HEK293 (cell line): ENCODE data around the gene STRA6.

ENCODE experiments used
- GLIS2 ChIP-seq: fragments of 450-650 bp; formaldehyde crosslinking; IDR thresholded peaks from 2 replicates; pipeline ENCODE4 v1.5.1; 2016; ENCODE audit warnings: missing biosample characterization, missing genetic modification characterization
- KLF1 ChIP-seq: fragments of 450-650 bp; formaldehyde crosslinking; IDR thresholded peaks from 2 replicates; pipeline ENCODE4 v1.5.1; 2016; ENCODE audit warnings: missing biosample characterization, missing genetic modification characterization
- KLF16 ChIP-seq: fragments of 450-650 bp; formaldehyde crosslinking; IDR thresholded peaks from 2 replicates; pipeline ENCODE4 v1.5.1; 2017; ENCODE audit warnings: missing biosample characterization, missing genetic modification characterization
- OVOL3 ChIP-seq: fragments of 450-650 bp; formaldehyde crosslinking; IDR thresholded peaks from 2 replicates; pipeline ENCODE4 v1.5.1; 2016; ENCODE audit warnings: missing biosample characterization, missing genetic modification characterization
- PATZ1 ChIP-seq: fragments of 450-650 bp; formaldehyde crosslinking; IDR thresholded peaks from 2 replicates; pipeline ENCODE4 v1.5.1; 2016; ENCODE audit warnings: missing biosample characterization, missing genetic modification characterization
- PRDM1 ChIP-seq: fragments of 450-650 bp; formaldehyde crosslinking; IDR thresholded peaks from 2 replicates; pipeline ENCODE4; 2016; ENCODE audit warnings: missing biosample characterization, missing genetic modification characterization
- PRDM6 ChIP-seq: fragments of 450-650 bp; formaldehyde crosslinking; IDR thresholded peaks from 2 replicates; pipeline ENCODE4 v1.5.1; 2017; ENCODE audit warnings: missing biosample characterization, missing genetic modification characterization
- ZBTB48 ChIP-seq: fragments of 450-650 bp; formaldehyde crosslinking; IDR thresholded peaks from 2 replicates; pipeline ENCODE4 v1.5.1; 2016; ENCODE audit warnings: missing biosample characterization, missing genetic modification characterization
- ZIC2 ChIP-seq: fragments of 450-650 bp; formaldehyde crosslinking; IDR thresholded peaks from 2 replicates; pipeline ENCODE4 v1.5.1; 2016; ENCODE audit warnings: missing biosample characterization, missing genetic modification characterization
- ZNF140 ChIP-seq: fragments of 450-650 bp; formaldehyde crosslinking; IDR thresholded peaks from 2 replicates; pipeline ENCODE4 v1.5.1; 2016; ENCODE audit warnings: missing biosample characterization, missing genetic modification characterization
- ZNF19 ChIP-seq: fragments of 450-650 bp; formaldehyde crosslinking; IDR thresholded peaks from 2 replicates; pipeline ENCODE4; 2016; ENCODE audit warnings: missing biosample characterization, missing genetic modification characterization, low read depth
- ZNF274 ChIP-seq, 2 experiments: fragments of 200-500 bp in 1 of 2; fragments of 450-650 bp in 1 of 2; sonication (Bioruptor generic) in 1 of 2; formaldehyde crosslinking in 1 of 2; IDR thresholded peaks; 2 replicates each; pipeline versions ENCODE4 v1.5.1 to v1.6.1; 2014 to 2016; ENCODE audit warnings: borderline replicate concordance in 1 of 2, inconsistent platforms in 1 of 2, low read length in 1 of 2, missing biosample characterization in 1 of 2, missing genetic modification characterization in 1 of 2
- ZNF280C ChIP-seq: fragments of 450-650 bp; formaldehyde crosslinking; IDR thresholded peaks from 2 replicates; pipeline ENCODE4 v1.5.1; 2016; ENCODE audit warnings: missing biosample characterization, missing genetic modification characterization
- ZNF366 ChIP-seq: fragments of 450-650 bp; formaldehyde crosslinking; conservative IDR thresholded peaks from 2 replicates; pipeline ENCODE4 v1.5.1; 2016; ENCODE audit warnings: missing biosample characterization, missing genetic modification characterization
- ZNF501 ChIP-seq: fragments of 450-650 bp; formaldehyde crosslinking; IDR thresholded peaks from 2 replicates; pipeline ENCODE4 v1.5.1; 2016; ENCODE audit warnings: missing biosample characterization, missing genetic modification characterization
- ZNF585B ChIP-seq: fragments of 450-650 bp; formaldehyde crosslinking; IDR thresholded peaks from 2 replicates; pipeline ENCODE4 v1.5.1; 2016; ENCODE audit warnings: missing biosample characterization, missing genetic modification characterization
- ZNF621 ChIP-seq: fragments of 450-650 bp; formaldehyde crosslinking; IDR thresholded peaks from 2 replicates; pipeline ENCODE4 v1.5.1; 2017; ENCODE audit warnings: missing biosample characterization, missing genetic modification characterization
- ZNF623 ChIP-seq: fragments of 450-650 bp; formaldehyde crosslinking; IDR thresholded peaks from 2 replicates; pipeline ENCODE4 v1.5.1; 2016; ENCODE audit warnings: missing biosample characterization, missing genetic modification characterization
- ZNF658 ChIP-seq: fragments of 450-650 bp; formaldehyde crosslinking; IDR thresholded peaks from 2 replicates; pipeline ENCODE4; 2016; ENCODE audit warnings: missing biosample characterization, missing genetic modification characterization
- ZNF670 ChIP-seq: fragments of 450-650 bp; formaldehyde crosslinking; IDR thresholded peaks from 2 replicates; pipeline ENCODE4 v1.5.1; 2016; ENCODE audit warnings: missing biosample characterization, missing genetic modification characterization, low read depth
- ZNF777 ChIP-seq: fragments of 450-650 bp; formaldehyde crosslinking; IDR thresholded peaks from 2 replicates; pipeline ENCODE4 v1.5.1; 2017; ENCODE audit warnings: missing biosample characterization, missing genetic modification characterization, borderline replicate concordance
- ZSCAN4 ChIP-seq: fragments of 450-650 bp; formaldehyde crosslinking; IDR thresholded peaks from 2 replicates; pipeline ENCODE4 v1.5.1; 2017; ENCODE audit warnings: missing biosample characterization, missing genetic modification characterization

STRA6 gene

GRCh38 chr15:74242441-74243185 is 40.0 kb upstream of the STRA6 start (continued):
- TF ChIP-seq ZNF280C (no peak), ZNF658 (tag by site-specific recombination) (no peak), KLF16 (tag by site-specific recombination) (no peak), PRDM1 (tag by site-specific recombination) (no peak), OVOL3 (tag by site-specific recombination) (no peak), ZNF366 (tag by site-specific recombination) (no peak), PRDM6 (tag by site-specific recombination) (no peak), ZSCAN4 (tag by site-specific recombination) (no peak), PATZ1 (tag by site-specific recombination) (peak; percentile 19; the same call in 1 of the 2 replicates), GLIS2 (tag by site-specific recombination) (peak; percentile 56), KLF1 (tag by site-specific recombination) (peak; percentile 22; the same call in 1 of the 2 replicates), ZNF140 (tag by site-specific recombination) (no peak), ZNF670 (tag by site-specific recombination) (no peak), ZIC2 (tag by site-specific recombination) (peak; percentile 57), ZNF621 (tag by site-specific recombination) (no peak), ZNF585B (no peak), ZNF274 (IDR thresholded peaks at IDR 0.05; ENCODE audit: low read length) (no peak), ZNF274 (tag by site-specific recombination; IDR thresholded peaks at IDR 0.05; ENCODE audit: borderline replicate concordance) (no peak), ZNF777 (tag by site-specific recombination) (no peak), ZNF19 (tag by site-specific recombination) (no peak), ZNF623 (tag by site-specific recombination) (no peak), ZNF501 (no peak), ZBTB48 (tag by site-specific recombination) (no peak)
